NCI-H2029 (cell line): ENCODE results near the gene TGM4.
"Not testable (repeated sequence)": the region's sequence is repeated elsewhere in the genome, so short reads cannot be mapped to it uniquely, and the experiment has no call there.

Experiments
- DNase-seq: peaks from one replicate; lab custom pipeline; 2025; lab: John Stamatoyannopoulos, UW

TGM4 gene

GRCh38 chr3:44915702-44916438 lies 41.5 kb downstream of the TGM4 start:
- DNase-seq = no peak

GRCh38 chr3:44918087-44918486 lies 43.7 kb downstream of the TGM4 start:
- no peak for DNase-seq

DNA sequence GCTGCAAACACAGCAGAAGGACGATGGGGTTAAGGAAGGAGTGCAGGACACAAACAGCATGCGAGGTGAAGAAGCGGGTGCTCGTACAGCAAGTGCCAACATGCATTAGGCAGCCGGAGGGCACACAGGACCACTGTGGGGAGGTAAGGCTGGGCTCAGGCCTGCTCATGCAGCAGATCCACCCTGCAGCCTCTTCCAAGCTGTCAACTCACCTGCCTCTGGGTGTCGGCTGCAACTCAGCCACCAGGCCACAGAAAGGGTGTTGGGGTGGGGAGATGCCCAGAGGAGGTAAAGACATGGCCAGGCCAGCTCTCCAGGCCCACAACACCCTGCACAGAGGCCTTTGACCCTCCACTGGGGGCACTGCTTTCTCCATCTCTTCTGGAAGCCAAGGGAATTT lies 44.2 kb downstream of the TGM4 start:
- no peak for DNase-seq

GRCh38 chr3:44920081-44920480 lies 45.7 kb downstream of the TGM4 start:
- DNase-seq = peak; percentile 17

DNA sequence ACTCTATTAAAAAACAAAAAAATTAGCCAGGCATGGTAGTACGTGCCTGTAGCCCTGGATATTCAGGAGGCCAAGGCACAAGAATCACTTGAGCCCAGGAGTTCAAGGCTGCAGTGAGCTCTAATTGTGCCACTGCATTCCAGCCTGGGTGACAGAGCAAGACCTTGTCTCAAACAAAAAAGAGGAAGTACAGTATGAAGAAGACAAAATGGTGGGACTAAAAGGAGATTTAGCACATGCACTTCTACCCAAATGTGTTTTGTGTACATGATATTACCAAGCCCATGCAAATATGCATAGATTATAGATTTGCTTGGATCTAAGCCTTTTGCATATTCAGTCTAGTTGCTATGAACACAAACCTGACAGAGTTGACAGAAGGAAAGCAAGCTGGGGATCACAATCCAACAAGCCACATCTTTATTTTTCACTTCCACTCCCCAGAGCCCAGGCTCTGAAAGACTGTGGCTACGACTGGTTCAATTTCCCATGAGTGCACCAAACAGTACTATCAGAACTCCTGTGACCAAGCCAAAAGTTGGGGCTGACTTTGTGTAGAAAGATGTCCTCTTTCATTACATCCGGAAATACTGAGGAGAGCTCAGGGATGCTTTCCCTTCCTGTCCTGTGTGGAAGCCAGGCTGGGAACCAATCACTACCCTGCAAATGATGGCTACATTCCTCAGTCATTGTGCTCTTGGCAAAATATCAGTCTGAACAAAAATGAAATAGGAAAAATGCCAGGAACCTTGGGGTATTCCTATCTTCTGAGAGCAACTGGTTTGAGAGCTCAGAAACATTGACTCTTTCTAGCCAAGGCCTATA lies 49.4 kb downstream of the TGM4 start:
- no peak for DNase-seq

- DNase-seq = no peak
Measured at GRCh38 chr3:44924457-44925084, 50.2 kb downstream of the TGM4 start.

GRCh38 chr3:44926172-44926571 lies 51.8 kb downstream of the TGM4 start:
- DNase-seq = no peak

- DNase-seq = no peak
Measured at GRCh38 chr3:44926921-44927320, 52.5 kb downstream of the TGM4 start.

DNA sequence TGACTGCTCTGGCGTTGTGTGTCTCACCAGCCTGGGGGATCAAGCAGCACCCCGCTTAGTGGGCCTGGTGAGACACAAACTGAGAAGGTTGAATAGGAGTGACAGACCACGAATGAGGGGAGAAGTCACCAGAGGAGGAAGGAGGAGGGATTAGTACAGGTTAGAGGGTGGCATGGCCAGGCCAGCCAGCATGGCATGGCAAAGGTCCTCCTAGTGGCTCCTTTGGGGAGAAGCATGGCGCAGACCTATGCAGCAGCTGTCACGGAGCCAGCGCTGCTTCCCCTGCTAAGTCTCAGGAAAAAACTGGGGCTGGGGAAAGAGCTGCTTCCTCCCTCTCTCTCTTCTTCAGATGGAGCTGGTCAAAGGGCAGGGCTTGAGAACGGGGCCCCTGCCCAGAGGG lies 53.0 kb downstream of the TGM4 start:
- DNase-seq = no peak

DNA sequence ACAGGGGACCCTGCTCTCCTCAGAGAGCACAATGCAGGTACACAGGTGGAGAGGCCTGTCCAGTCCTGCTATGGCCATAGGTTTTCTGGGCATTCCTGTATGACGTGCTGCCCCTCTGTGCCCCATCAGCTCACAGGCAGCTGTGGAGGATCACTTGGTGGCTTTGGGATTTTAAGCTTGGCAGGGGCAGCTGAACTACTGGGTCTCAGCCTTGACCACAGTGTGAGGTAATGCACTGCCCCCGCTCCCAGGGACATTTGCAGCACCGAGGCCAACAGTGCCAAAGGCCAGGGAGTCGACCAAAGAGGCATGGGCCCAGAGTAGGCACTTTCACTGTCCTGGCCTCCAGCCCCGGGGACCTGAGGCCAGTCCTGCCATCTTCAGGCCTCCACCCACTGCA lies 55.4 kb downstream of the TGM4 start:
- no peak for DNase-seq

GRCh38 chr3:44930911-44931310 lies 56.5 kb downstream of the TGM4 start:
- no peak for DNase-seq

GRCh38 chr3:44931791-44932190 lies 57.4 kb downstream of the TGM4 start:
- no peak for DNase-seq

DNA sequence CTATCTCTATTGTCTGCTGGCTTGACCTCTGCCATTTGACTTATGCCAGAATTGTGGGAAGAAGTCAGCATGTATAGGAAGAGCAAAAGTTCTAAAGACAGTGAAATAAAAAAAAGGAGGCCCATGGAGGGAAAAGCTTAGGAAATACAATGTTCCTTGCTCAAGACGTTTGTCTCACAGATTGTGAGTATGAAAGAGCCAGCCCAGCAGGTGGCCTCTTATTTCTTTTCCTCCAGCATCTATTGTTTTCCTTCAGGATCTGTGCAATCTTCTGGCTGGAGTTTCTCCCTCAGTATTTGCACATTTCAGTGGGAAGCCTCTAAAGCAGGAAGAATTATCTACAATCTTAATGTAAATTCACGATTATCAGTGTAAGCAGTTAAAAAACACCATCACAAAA lies 57.9 kb downstream of the TGM4 start:
- DNase-seq = no peak

DNA sequence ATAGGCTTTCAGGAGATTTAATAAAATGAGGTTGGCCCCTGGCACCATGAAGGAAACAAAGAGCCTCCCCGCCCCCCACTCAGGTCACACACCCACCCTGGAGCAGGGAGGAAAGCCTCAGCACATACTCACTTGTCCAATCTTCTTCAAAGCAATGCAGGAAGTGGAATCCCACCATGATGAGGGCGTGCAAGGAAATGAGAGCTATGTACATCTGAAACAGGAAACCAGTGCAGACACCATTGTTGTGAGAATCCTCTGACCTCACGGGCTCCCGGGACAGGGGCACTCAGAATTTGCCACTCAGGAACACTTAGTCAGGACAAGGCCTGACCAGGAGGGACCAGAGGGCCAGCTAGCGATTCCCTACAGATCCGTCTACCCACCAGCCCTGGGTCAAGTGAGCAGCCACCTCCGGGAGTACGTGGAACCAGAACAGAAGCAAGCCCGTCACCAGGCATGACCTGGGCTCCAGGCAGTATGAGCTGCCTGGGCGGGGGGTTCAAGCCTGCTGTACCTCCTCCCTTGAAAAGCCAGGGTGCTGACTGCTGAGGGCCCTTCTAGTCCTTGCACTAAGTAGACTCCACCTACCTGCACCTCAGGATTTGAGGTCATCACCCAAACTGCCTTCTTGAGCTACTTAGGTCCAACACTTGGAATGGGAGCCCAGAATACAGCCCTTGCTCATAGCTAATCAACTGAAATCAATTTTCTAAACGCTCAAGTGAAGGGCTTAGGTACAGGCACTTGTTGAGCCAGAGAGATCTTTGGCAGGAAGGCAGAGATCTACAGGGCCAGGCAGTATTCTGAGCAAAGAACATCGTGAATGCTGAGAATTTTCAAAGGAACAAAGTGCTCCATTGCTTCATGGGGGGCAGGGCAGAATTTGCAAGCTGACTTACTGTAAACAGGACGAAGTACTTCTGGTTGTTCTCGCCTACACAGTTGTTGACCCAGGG lies 58.9 kb downstream of the TGM4 start:
- DNase-seq = no peak

GRCh38 chr3:44939581-44940036 lies 65.2 kb downstream of the TGM4 start:
- peak; percentile 72 for DNase-seq

DNA sequence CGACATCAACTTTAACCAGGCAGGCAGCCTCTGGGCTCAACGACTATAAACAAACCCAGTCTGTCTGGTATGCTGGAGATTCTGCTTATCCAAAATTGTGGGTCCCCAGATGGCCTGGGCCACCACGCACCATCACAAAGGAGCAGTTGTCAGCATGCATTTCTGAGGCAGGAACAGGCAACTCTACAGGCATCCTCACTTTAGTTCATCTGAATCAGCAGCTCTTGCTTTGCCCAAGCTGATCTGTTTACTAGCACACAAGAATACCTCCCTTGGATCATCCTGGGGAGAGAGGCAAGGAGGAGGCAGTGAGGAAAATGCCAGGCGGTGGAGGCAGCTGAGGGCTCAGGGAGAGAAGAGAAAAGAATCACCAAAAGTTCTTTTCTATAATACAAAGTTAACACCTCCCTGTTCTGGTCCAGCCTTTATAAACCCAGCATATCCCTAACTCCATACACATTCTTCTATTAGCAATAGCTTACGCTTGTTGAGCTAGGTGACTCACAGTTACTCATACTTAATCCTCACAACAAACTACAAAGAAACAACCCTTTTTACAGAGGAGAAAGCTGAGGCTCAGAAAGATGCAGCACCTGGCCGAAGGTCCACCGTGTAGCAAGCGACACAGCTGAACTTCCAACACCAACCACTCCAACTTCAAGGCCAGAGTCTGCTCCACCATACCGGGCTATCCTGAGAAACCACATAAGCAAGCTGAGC lies 68.0 kb downstream of the TGM4 start:
- no peak for DNase-seq

GRCh38 chr3:44948239-44948638 lies 73.8 kb downstream of the TGM4 start:
- no peak for DNase-seq

DNA sequence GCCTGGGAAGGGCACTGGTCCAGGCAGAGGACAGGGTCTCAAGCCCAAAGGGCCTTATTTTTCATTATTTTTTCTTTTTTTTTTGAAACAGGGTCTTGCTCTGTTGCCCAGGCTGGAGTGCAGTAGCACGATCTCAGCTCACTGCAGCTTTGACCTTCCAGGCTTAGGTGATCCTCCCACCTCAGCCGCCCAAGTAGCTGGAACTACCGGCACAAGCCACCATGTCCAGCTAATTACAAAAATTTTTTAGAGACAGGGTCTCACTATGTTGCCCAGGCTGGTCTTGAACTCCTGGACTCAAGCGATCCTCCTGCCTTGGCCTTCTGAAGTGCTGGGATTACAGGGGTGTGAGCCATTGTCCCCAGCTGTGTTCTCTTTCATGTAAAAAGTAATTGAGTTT lies 75.4 kb downstream of the TGM4 start:
- not testable (repeated sequence) for DNase-seq

- no peak for DNase-seq
Measured at GRCh38 chr3:44950275-44950734, 75.9 kb downstream of the TGM4 start.

- DNase-seq = no peak
Measured at GRCh38 chr3:44952689-44953088, 78.3 kb downstream of the TGM4 start.

DNA sequence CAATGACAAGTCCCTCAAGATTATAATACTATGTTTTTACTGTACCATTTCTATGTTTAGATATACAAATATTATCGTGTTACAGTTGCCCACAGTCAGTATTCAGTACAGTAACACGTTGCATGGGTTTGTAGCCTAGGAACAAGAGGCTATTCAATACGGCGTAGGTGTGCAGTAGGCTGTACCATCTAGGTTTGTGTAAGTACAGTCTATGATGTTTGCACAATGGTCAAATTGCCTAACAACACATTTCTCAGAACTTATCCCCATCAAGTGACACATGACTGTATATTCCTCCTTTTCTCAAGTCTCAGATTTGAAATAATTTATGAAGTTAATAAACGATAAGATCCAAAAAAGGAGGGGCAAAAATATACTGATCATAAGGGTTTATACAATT lies 79.9 kb downstream of the TGM4 start:
- no peak for DNase-seq
